Activated CD8-positive, alpha-beta memory T cell treated with anti-CD3 and anti-CD28 coated beads, Interleukin-2, amount 50 U/mL, for 24 hours (primary cell): ENCODE results near the gene TMPRSS2.

ENCODE experiments used
- DNase-seq: peaks from one replicate; pipeline ENCODE4 v3.0.0-alpha.2; 2020; ENCODE audit errors: extremely low read depth

TMPRSS2 gene

GRCh38 chr21:41481191-41481590 lies 26.8 kb downstream of the TMPRSS2 start:
- DNase-seq: no peak

GRCh38 chr21:41480086-41480690 lies 27.8 kb downstream of the TMPRSS2 start:
- no peak for DNase-seq

DNA sequence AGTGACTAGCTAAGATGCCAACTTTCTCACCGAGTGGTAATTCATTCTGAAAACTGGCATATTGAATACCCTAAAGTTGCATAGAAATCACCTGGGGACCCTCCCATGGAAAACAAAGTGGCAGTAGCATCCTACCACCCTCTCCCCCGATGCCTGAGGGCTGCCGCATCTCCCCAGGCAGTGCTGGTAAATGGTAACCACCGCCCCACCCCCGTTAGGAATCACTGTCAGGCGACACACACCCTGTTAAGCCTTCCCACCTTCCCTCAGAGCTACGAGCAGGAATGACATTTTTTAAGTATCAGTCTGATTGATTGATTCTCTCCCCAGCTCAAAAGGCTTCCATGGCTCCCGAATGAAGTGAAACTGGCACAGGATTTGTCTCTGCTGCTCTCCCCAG lies 28.3 kb downstream of the TMPRSS2 start:
- DNase-seq: no peak

DNA sequence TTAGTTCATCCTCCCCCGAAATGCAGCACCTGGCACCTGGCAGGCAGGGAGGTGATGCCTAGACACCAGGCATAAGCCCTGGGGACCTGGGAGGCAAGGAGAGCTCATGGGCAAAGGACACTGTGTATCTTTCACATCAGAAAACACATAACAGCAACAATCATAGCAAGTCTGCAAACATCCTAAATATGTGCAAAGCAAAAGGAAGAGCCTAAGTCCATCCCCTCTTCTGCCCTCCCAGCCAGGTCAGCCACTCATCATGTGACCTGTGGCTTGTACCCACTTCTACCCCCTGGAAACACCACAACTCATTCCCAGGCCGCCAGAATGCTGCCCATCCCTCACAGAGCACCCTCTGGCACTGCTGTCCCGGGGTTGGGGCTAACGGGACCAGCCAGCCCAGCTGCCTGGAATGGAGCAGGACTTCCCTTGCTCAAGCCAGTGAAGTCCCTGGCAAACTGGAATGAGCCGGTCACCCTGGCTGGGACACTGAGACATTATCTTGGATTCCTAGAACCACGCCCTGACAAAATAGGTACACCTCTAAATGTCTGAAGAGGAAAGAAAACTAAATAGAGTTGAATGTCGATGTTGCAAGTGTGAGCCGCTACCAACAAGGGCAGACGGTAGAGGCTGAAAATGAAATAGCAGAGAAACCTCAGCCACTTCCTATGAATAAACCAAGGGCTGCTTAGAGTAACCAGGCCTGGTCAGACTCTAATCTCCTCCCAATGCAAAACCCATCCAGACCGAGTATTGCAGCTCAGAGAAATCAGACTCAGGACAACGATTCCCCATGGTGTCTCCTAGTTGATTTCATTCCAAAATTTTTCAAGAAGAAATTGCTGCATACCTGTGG lies 29.4 kb downstream of the TMPRSS2 start:
- DNase-seq: no peak

- no peak for DNase-seq
Observed at GRCh38 chr21:41477641-41478318, 30.2 kb downstream of the TMPRSS2 start.

DNA sequence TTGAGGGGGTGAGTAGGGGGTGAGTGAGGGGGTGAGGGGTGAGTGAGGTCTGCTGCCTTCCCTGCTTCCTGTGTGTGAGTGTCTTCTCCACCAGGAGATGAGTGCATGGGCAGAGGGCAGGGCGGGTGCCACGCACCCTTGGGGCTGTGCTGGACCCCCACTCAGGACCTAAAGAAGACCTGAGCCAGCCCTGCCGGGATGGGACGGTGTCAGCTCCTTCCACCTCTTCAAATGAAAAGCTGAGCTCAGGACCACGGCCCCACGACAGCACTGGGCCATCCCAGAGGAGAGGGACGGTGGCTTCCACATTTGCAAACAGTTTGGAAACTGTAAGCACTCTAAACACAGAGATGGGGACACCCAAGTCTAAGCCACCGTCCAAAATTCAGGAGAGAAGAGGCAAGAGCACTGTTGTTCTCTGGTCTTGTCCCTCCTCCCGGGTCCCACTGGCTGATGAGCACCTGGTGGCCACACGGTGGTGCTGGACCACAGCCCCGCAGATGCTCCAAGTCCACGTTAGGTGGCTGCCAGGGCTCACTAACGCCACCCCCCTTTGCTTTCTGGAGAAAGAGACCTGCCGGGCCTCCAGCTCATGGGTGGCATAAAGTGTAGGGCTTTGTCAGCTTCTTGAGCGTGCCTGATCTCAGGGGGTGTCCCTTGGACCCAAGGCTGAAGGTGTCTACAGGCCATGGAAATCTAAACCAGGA lies 32.1 kb downstream of the TMPRSS2 start:
- DNase-seq: no peak

DNA sequence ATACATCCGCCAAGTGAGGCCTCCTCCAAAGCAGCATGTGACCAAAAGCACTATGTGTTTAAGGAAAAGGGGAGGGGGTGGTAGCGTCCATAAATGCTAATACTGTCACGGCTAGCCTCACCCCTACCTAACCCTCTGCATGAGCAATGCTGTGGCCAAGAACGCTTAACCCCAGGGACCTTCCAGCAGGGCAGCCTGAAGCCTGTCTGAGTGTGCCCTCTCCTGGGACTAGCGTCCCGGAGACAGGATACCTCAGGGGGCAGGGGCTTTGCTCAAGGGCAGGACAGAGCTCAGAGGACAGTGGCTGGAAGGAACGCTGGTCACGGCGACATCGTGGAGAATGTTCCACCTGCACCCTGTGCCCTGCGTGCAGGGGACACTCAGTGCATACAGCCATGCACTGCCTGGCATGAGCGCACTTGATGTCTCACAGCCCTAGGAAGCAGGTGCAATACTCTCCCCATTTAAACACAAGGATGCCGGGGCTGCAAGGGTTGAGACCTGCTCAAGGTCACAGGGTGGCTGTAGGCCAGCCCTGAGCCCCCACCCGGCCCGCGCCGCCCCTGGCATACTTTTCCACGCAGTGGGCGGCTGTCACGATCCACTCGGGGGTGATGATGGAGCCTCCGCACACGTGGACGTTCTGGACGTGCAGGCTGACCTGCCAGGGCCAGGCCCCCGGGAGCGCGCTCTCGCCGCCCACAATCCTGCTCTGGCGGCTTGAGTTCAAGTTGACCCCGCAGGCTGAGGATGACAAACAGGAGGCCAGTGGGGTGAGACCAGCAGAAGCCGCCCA lies 35.0 kb downstream of the TMPRSS2 start:
- no peak for DNase-seq

GRCh38 chr21:41470054-41470453 lies 37.9 kb downstream of the TMPRSS2 start:
- no peak for DNase-seq

- no peak for DNase-seq
Observed at GRCh38 chr21:41466024-41466820, 41.7 kb downstream of the TMPRSS2 start.

- no peak for DNase-seq
Observed at GRCh38 chr21:41465176-41465781, 42.7 kb downstream of the TMPRSS2 start.

- no peak for DNase-seq
Observed at GRCh38 chr21:41460578-41461527, 47.1 kb downstream of the TMPRSS2 start.

GRCh38 chr21:41459884-41460534 lies 47.9 kb downstream of the TMPRSS2 start:
- no peak for DNase-seq

GRCh38 chr21:41458559-41458958 lies 49.4 kb downstream of the TMPRSS2 start:
- no peak for DNase-seq

DNA sequence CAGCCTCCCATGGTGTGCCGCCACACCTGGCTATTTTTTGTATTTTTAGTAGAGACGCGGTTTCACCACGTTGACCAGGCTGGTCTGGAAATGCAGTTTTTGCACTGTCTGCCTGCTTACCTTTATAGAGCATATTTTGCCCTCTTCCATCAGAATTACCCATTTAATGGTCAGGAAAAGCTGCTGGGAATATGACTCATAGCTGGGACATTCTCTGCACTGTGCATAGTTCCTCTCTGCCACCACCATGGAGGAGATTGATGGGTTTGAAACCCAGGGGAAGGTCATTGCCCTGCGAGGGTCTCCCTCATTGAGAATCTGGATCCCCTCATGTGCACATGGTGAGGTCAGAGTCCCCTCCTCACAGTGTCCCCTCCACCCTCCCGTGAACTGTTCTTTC lies 49.8 kb downstream of the TMPRSS2 start:
- DNase-seq: no peak

GRCh38 chr21:41453761-41454160 lies 54.2 kb downstream of the TMPRSS2 start:
- DNase-seq: no peak

DNA sequence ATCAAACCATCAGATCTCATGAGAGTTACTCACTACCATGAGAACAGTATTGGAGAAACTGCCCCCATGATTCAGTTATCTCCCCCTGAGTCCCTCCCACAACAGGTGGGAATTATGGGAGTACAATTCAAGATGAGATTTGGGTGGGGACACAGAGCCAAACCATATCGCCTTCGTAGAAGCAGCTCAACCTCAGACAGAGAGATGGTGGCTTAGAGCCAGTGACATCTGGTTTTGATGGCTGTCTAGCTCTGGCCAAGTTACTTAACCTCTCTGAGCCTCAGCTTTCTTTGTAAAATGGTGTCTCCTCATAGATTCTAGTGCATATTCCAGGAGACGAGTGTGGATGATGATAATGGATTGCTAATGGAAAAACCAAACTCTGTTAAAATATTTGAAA lies 54.8 kb downstream of the TMPRSS2 start:
- no peak for DNase-seq

DNA sequence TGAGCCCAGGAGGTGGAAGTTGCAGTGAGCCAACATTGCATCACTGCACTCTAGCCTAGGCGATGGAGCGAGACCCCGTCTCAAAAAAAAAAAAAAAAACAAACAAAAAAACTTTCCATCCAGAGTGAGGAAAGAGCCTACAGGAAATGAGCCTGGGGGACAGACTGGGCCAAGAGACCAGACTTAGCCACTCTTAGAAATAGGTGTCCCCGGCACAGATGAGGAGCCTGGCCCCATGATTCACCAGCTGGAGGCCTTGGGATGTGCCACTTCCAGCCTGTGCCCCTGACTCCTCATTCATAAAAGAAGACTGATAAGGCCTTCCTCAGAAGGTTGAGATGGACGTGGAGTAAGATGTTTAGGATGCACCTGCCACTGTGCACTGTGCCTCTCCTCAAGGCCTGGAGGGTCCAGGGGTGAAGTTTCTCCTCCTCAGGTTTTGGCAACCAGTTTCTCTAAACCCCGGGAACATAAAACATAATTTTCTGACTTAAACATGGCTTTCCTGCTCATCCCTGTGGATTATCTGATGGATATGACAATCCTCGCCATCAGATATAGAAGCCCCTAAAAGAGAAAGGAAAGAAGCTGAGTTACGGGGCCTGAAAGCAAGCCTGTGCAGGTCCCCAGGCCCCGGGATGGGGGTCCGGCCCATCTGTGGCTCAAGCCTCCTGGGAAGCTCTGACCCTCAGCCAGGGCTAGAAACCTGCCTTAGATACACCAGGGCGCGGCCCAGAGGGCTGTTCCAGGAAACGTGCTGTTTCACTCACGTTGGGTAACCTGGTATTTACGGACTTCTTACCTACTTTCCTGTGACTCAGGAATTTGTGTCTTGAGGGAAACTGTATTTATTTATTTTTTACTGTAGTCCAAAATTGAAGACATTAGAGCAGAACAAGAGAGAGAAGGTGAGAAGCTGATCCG lies 55.9 kb downstream of the TMPRSS2 start:
- DNase-seq: no peak
